GM23338 (cell line): Measurements from ENCODE around the gene INPP4B.

Experiments used
- EZH2 ChIP-seq: fragments of 200-600 bp; sonication (generic); IDR thresholded peaks from one replicate; pipeline ENCODE4 v1.8.0; 2017; ENCODE audit warnings: antibody characterized with exemption, mild to moderate bottlenecking, low read depth; ENCODE audit not compliant: unreplicated experiment
- EZH2phosphoT487 ChIP-seq: fragments of 200-600 bp; sonication (generic); IDR thresholded peaks from one replicate; pipeline ENCODE4 v1.8.1; 2018; ENCODE audit warnings: antibody characterized with exemption; ENCODE audit not compliant: unreplicated experiment
- POLR2AphosphoS5 ChIP-seq: IDR thresholded peaks from 2 replicates; pipeline ENCODE4 v1.6.1; 2016; ENCODE audit warnings: antibody characterized with exemption, low read depth
- STAT1 ChIP-seq: IDR thresholded peaks from one replicate; pipeline ENCODE4 v1.6.1; 2016; ENCODE audit warnings: antibody characterized with exemption; ENCODE audit not compliant: unreplicated experiment
- TF ChIP-seq, protein P1 (sequence below), 2 experiments: fragments of 200-600 bp in 1 of 2; sonication (generic) in 1 of 2; conservative IDR thresholded peaks; 2 replicates each; pipeline versions ENCODE4 v1.5.1 to v1.6.1; 2016 to 2017; ENCODE audit warnings: antibody characterized with exemption in 2 of 2, low read depth in 2 of 2, mild to moderate bottlenecking in 2 of 2, moderate library complexity in 1 of 2
- TF ChIP-seq, protein P2 (sequence below): IDR thresholded peaks from one replicate; pipeline ENCODE4 v1.6.1; 2018; ENCODE audit warnings: antibody characterized with exemption; ENCODE audit not compliant: unreplicated experiment
- TF ChIP-seq, protein P3 (sequence below): IDR thresholded peaks from 2 replicates; pipeline ENCODE4 v1.6.1; 2016; ENCODE audit warnings: antibody characterized with exemption

DNA sequence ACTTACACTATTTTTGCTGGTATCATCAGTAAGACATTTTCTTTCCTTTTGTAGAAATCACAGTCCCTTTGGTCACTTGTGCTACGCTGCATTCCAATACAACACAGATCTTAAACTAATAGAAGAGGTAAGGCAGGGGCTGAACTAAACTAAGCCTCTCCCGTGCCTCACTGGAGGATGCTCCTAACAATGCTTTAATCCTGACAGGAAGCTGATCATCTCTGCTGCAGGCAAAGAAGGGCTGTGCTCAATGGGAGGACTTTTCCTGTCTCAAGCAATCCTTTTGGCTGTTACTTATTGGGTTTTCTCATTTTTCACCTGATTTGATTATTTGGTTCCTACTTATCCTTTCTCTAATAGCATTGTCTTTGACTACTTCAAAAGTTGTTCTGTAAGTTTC lies 583.1 kb downstream of the INPP4B start:
- TF ChIP-seq, protein P1, sequence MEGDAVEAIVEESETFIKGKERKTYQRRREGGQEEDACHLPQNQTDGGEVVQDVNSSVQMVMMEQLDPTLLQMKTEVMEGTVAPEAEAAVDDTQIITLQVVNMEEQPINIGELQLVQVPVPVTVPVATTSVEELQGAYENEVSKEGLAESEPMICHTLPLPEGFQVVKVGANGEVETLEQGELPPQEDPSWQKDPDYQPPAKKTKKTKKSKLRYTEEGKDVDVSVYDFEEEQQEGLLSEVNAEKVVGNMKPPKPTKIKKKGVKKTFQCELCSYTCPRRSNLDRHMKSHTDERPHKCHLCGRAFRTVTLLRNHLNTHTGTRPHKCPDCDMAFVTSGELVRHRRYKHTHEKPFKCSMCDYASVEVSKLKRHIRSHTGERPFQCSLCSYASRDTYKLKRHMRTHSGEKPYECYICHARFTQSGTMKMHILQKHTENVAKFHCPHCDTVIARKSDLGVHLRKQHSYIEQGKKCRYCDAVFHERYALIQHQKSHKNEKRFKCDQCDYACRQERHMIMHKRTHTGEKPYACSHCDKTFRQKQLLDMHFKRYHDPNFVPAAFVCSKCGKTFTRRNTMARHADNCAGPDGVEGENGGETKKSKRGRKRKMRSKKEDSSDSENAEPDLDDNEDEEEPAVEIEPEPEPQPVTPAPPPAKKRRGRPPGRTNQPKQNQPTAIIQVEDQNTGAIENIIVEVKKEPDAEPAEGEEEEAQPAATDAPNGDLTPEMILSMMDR (conservative IDR thresholded peaks at IDR 0.05; ENCODE audit: low read depth in 2 of 2) = no peak
- TF ChIP-seq, protein P2, sequence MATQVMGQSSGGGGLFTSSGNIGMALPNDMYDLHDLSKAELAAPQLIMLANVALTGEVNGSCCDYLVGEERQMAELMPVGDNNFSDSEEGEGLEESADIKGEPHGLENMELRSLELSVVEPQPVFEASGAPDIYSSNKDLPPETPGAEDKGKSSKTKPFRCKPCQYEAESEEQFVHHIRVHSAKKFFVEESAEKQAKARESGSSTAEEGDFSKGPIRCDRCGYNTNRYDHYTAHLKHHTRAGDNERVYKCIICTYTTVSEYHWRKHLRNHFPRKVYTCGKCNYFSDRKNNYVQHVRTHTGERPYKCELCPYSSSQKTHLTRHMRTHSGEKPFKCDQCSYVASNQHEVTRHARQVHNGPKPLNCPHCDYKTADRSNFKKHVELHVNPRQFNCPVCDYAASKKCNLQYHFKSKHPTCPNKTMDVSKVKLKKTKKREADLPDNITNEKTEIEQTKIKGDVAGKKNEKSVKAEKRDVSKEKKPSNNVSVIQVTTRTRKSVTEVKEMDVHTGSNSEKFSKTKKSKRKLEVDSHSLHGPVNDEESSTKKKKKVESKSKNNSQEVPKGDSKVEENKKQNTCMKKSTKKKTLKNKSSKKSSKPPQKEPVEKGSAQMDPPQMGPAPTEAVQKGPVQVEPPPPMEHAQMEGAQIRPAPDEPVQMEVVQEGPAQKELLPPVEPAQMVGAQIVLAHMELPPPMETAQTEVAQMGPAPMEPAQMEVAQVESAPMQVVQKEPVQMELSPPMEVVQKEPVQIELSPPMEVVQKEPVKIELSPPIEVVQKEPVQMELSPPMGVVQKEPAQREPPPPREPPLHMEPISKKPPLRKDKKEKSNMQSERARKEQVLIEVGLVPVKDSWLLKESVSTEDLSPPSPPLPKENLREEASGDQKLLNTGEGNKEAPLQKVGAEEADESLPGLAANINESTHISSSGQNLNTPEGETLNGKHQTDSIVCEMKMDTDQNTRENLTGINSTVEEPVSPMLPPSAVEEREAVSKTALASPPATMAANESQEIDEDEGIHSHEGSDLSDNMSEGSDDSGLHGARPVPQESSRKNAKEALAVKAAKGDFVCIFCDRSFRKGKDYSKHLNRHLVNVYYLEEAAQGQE = no peak
- TF ChIP-seq EZH2 = no peak
- no peak for TF ChIP-seq POLR2AphosphoS5
- TF ChIP-seq, protein P3, sequence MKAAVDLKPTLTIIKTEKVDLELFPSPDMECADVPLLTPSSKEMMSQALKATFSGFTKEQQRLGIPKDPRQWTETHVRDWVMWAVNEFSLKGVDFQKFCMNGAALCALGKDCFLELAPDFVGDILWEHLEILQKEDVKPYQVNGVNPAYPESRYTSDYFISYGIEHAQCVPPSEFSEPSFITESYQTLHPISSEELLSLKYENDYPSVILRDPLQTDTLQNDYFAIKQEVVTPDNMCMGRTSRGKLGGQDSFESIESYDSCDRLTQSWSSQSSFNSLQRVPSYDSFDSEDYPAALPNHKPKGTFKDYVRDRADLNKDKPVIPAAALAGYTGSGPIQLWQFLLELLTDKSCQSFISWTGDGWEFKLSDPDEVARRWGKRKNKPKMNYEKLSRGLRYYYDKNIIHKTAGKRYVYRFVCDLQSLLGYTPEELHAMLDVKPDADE = no peak
- no peak for TF ChIP-seq EZH2phosphoT487
- no peak for TF ChIP-seq STAT1
